Colonic mucosa (tissue), 4 donors: ENCODE results near the gene GLDN. TPM values are rescaled to one million over a fixed set of nuclear protein-coding genes. Genes with fewer than 3 reads are reported as not detected.

ENCODE experiments used
- DNase-seq: peaks from one replicate; pipeline ENCODE4 v3.0.0-alpha.2; 2020
- H3K27ac ChIP-seq: fragments of 200-600 bp; one replicate; pipeline ENCODE4 v1.8.0; 2021
- H3K27me3 ChIP-seq: fragments of 200-600 bp; one replicate; pipeline ENCODE4 v1.8.0; 2021
- H3K36me3 ChIP-seq: fragments of 200-600 bp; one replicate; pipeline ENCODE4 v1.8.0; 2021
- H3K4me1 ChIP-seq: fragments of 200-600 bp; one replicate; pipeline ENCODE4 v1.8.0; 2021; ENCODE audit warnings: mild to moderate bottlenecking
- H3K4me3 ChIP-seq: fragments of 200-600 bp; one replicate; pipeline ENCODE4 v1.8.0; 2021
- H3K9ac ChIP-seq, 2 donors: one replicate each; pipeline ENCODE4 v1.7.0; 2013; ENCODE audit warnings: control low read depth in 2 of 2, low read depth in 2 of 2, low read length in 2 of 2
- H3K9me3 ChIP-seq: fragments of 200-600 bp; one replicate; pipeline ENCODE4 v1.8.0; 2021
- intact Hi-C: fragments of 100-400 bp; cut with DNase I; formaldehyde crosslinking; loops from one replicate; pipeline ENCODE4 v1.14.1; 2022
- total RNA-seq, 2 donors: library from RNA; stranded (reverse); fragmentation: NEBNext Ultra II Directional in 1 of 2; extraction: Animal tissue kit (Norgen Biotek cat#: 25700) in 1 of 2; gene quantifications; one replicate each; pipeline ENCODE4 v1.2.1, GENCODE V29; 2021
- TF ChIP-seq, protein P1 (sequence below): fragments of 200-600 bp; IDR thresholded peaks from one replicate; pipeline ENCODE4 v1.8.0; 2022; ENCODE audit warnings: antibody characterized with exemption, mild to moderate bottlenecking
- donor health status: healthy.
- donor health status: DM: no; HTN: no; CAD: no.
- donor health status: DM: no; HTN: no; CAD: no.

Gene GLDN
- total RNA-seq, 2 donors from 2014 or later, result 3.7 to 8.6 TPM

DNA sequence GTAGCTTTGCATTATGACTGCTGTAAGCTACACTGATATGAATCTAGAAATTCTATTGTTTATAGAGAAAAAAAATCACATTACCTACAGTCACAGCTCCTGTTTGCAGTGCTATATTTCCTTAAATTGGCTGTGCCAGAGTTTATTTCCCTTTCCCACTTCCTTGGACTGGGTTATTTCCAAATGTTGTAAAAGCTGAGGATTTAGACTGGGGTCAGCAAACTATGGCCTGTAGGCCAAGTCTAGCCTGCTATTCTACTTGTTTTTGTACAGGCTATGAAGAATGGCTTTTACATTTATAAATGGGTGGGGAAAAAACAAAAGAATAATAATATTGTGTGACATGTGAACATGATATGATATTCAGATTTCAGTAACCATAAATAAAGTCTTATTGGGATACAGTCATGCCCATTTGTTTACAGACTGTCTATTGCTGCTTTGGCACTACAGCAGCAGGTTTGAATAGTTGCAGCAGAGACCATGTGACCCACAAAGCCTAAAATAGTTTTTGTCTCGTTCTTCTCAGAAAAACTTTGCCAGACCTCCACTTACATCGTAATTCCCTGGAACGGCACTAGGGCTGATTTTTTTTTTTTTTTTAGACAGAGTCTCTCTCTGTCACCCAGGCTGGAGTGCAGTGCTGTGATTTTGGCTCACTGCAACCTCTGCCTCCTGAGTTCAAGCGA is 7.8 kb downstream of the GLDN start:
- H3K4me1 ChIP-seq, result no peaks in the 10 kb centered on the region
- no peaks in the 10 kb centered on the region for H3K36me3 ChIP-seq
- H3K9me3 ChIP-seq, result no peaks in the 10 kb centered on the region
- no peaks in the 10 kb centered on the region for H3K27me3 ChIP-seq
- DNase-seq, result no peak
- no peak overlapping the region for H3K27ac ChIP-seq
- H3K9ac ChIP-seq, result no peak overlapping the region
- H3K4me3 ChIP-seq, result no peak overlapping the region
- intact Hi-C loops, result no loop called here
- TF ChIP-seq, protein P1, sequence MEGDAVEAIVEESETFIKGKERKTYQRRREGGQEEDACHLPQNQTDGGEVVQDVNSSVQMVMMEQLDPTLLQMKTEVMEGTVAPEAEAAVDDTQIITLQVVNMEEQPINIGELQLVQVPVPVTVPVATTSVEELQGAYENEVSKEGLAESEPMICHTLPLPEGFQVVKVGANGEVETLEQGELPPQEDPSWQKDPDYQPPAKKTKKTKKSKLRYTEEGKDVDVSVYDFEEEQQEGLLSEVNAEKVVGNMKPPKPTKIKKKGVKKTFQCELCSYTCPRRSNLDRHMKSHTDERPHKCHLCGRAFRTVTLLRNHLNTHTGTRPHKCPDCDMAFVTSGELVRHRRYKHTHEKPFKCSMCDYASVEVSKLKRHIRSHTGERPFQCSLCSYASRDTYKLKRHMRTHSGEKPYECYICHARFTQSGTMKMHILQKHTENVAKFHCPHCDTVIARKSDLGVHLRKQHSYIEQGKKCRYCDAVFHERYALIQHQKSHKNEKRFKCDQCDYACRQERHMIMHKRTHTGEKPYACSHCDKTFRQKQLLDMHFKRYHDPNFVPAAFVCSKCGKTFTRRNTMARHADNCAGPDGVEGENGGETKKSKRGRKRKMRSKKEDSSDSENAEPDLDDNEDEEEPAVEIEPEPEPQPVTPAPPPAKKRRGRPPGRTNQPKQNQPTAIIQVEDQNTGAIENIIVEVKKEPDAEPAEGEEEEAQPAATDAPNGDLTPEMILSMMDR, result no peak

DNA sequence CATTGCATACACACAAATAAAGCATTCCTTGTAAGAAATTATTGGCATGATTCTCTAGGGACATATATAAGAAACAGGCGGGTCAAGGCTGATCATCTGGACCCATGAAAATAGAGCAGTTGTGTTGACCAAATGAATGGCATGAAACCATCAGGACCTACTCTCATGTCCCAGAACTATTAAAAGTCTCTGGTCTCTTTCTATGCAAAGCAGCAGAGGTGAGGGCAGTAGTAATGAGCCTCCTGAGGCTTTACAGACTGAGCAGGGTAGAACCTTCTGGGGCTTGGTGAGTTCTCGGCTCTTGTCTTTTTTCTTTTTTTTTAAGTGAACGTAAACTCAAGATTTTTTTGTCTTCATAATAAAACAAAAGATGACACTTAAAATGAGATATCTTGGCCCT is 9.3 kb downstream of the GLDN start:
- Histone ChIP-seq H3K27me3 (no peaks in the 10 kb centered on the region), H3K27ac (no peak overlapping the region), H3K9ac (no peak overlapping the region), H3K4me3 (no peak overlapping the region), H3K9me3 (no peaks in the 10 kb centered on the region), H3K4me1 (no peaks in the 10 kb centered on the region), H3K36me3 (no peaks in the 10 kb centered on the region)
- DNase-seq, result no peak
- intact Hi-C loops, result no loop called here
- TF ChIP-seq, protein P1, result no peak

DNA sequence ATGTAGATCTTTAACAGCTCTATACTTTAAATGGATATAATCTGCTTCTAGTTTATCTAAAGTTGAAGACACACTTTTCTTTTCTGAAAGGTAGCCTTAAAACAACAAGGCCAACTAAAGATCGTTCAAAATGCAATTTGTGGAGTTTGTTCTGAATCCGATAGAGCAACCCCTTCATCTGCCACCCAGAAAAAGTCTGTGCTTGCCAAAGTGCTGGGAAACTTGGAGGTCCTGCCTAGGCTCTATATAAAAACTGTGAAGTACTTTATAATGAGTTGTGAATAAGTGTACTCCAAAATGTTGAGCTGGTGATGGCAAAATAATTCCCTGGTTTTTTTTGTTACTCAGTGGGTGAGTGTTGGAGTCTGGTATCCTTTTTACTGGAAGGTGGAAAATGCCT is 12.5 kb downstream of the GLDN start:
- Histone ChIP-seq H3K27ac (no peak overlapping the region), H3K9me3 (no peaks in the 10 kb centered on the region), H3K9ac (no peak overlapping the region), H3K27me3 (no peaks in the 10 kb centered on the region), H3K36me3 (no peaks in the 10 kb centered on the region), H3K4me3 (no peak overlapping the region), H3K4me1 (no peaks in the 10 kb centered on the region)
- DNase-seq, result no peak
- TF ChIP-seq, protein P1, result no peak
- intact Hi-C loops, result no loop called here

DNA sequence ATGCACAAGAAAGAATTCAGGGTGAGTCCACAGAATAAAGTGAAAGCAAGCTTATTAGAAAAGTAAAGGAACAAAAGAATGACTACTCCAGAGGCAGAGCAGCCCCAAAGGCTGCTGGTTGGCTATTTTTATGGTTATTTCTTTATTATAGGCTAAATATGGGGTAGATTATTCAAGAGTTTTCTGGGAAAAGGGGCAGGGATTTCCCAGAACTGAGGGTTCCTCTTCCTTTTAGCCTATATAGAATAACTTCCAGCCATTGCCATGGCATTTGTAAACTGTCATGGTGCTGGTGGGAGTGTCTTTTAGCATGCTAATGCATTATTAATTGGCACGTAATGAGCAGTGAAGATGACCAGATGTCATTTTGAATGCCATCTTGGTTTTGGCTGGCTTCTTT is 13.6 kb downstream of the GLDN start:
- Histone ChIP-seq H3K9me3 (no peaks in the 10 kb centered on the region), H3K4me1 (no peaks in the 10 kb centered on the region), H3K9ac (no peak overlapping the region), H3K27ac (no peak overlapping the region), H3K36me3 (no peaks in the 10 kb centered on the region), H3K27me3 (no peaks in the 10 kb centered on the region), H3K4me3 (no peak overlapping the region)
- TF ChIP-seq, protein P1, result no peak
- intact Hi-C loops, result no loop called here
- no peak for DNase-seq

DNA sequence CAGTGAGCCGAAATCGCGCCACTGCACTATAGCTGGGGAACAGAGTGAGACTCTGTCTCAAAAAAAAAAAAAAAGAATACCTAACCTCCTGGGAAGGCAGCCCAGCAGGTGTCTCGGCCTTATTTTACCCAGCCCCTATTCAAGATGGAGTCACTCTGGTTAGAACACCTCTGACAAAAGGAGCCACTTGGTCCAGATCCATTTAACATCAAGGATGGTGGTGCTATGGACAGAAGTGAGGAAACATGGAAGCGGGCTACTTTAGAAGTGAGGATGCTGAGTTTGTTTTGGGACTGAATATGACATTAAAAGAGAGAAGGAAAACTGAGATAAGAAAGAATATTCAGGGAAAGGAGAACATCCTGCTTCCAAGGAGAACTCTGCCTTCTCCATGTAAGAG is 14.7 kb downstream of the GLDN start:
- TF ChIP-seq, protein P1, result no peak
- H3K4me1 ChIP-seq, result no peaks in the 10 kb centered on the region
- H3K4me3 ChIP-seq, result no peak overlapping the region
- no peak for DNase-seq
- no peaks in the 10 kb centered on the region for H3K27me3 ChIP-seq
- no peaks in the 10 kb centered on the region for H3K36me3 ChIP-seq
- intact Hi-C loops, result no loop called here
- H3K9ac ChIP-seq, result no peak overlapping the region
- no peak overlapping the region for H3K27ac ChIP-seq
- no peaks in the 10 kb centered on the region for H3K9me3 ChIP-seq
